PC-3 (cell line): ENCODE data around the gene GINS1. TPM values are rescaled to one million over a fixed set of nuclear protein-coding genes. Genes with fewer than 3 reads are reported as not detected.

Experiments used
- ATAC-seq: fragments of 200-7000 bp; cut with Tn5 transposase; 2 replicates; pipeline ENCODE4 v1.9.1; 2020; ENCODE audit warnings: mild to moderate bottlenecking, moderate library complexity
- BruUV-seq: library from RNA; stranded (reverse); fragments of 400-500 nt; replicated peaks from 2 replicates; lab custom pipeline; 2021; lab: Mats Ljungman, UMichigan
- CTCF ChIA-PET: fragments of 300-600 bp; sonication (Branson Sonifier 250); formaldehyde crosslinking; loops from one replicate; lab custom pipeline; 2022; ENCODE audit warnings: antibody characterized with exemption; lab: Charles Lee
- POLR2A ChIA-PET: fragments of 300-600 bp; sonication (Branson Sonifier 250); formaldehyde crosslinking; loops from one replicate; lab custom pipeline; 2022; ENCODE audit warnings: antibody characterized with exemption; ENCODE audit not compliant: unreplicated experiment; lab: Charles Lee
- DNase-seq: peaks from one replicate; pipeline ENCODE4 v3.0.0-alpha.2; 2015
- H2AFZ ChIP-seq: fragments of 300-600 bp; sonication (generic); 2 replicates; pipeline ENCODE4 v1.6.0; 2016; ENCODE audit warnings: antibody characterized with exemption, low read length
- H3F3A ChIP-seq: fragments of 300-600 bp; sonication (generic); one replicate; pipeline ENCODE4 v1.6.0; 2017; ENCODE audit warnings: antibody characterized with exemption, low read length, control low read depth, mild to moderate bottlenecking; ENCODE audit not compliant: unreplicated experiment
- H3K27ac ChIP-seq: fragments of 300-600 bp; sonication (generic); 2 replicates; pipeline ENCODE4 v1.5.1; 2016; ENCODE audit warnings: mild to moderate bottlenecking, low read length
- H3K27me3 ChIP-seq: fragments of 300-600 bp; sonication (generic); 2 replicates; pipeline ENCODE4 v1.6.1; 2016; ENCODE audit warnings: low read length, mixed read lengths
- H3K36me3 ChIP-seq: fragments of 300-600 bp; sonication (generic); 2 replicates; pipeline ENCODE4 v1.6.1; 2016; ENCODE audit warnings: low read depth, mixed run types, low read length, mixed read lengths
- H3K4me1 ChIP-seq: fragments of 300-600 bp; sonication (generic); 2 replicates; pipeline ENCODE4 v1.5.1; 2016; ENCODE audit warnings: low read length; ENCODE audit not compliant: insufficient read depth
- H3K4me2 ChIP-seq: fragments of 300-600 bp; sonication (generic); 2 replicates; pipeline ENCODE4 v1.6.0; 2016; ENCODE audit warnings: low read length
- H3K4me3 ChIP-seq: fragments of 300-600 bp; sonication (generic); 2 replicates; pipeline ENCODE4 v1.5.1; 2016; ENCODE audit warnings: mild to moderate bottlenecking, low read length, mixed read lengths
- H3K79me2 ChIP-seq: fragments of 300-600 bp; sonication (generic); 2 replicates; pipeline ENCODE4 v1.6.1; 2017; ENCODE audit warnings: low read length, mixed read lengths
- H3K9ac ChIP-seq: fragments of 300-600 bp; sonication (generic); 2 replicates; pipeline ENCODE4 v1.6.0; 2016; ENCODE audit warnings: mild to moderate bottlenecking, low read length
- H3K9me2 ChIP-seq: fragments of 300-600 bp; sonication (generic); replicated peaks from 2 replicates; pipeline ENCODE4 v1.6.1; 2016; ENCODE audit warnings: mixed run types, low read length, mixed read lengths
- H3K9me3 ChIP-seq: fragments of 300-600 bp; sonication (generic); 2 replicates; pipeline ENCODE4 v1.6.1; 2016; ENCODE audit warnings: low read length, mixed read lengths
- H4K20me1 ChIP-seq: fragments of 300-600 bp; sonication (generic); 2 replicates; pipeline ENCODE4 v1.6.1; 2016; ENCODE audit warnings: low read length, mixed read lengths
- EZH2 ChIP-seq: fragments of 300-600 bp; sonication (generic); IDR thresholded peaks from one replicate; pipeline ENCODE4 v1.6.1; 2017; ENCODE audit warnings: antibody characterized with exemption, mild to moderate bottlenecking, low read length; ENCODE audit not compliant: unreplicated experiment
- EZH2phosphoT487 ChIP-seq: fragments of 300-600 bp; sonication (generic); IDR thresholded peaks from 2 replicates; pipeline ENCODE4 v1.6.1; 2018; ENCODE audit warnings: mild to moderate bottlenecking, antibody characterized with exemption, low read length, borderline replicate concordance
- intact Hi-C: fragments of 100-400 bp; cut with micrococcal nuclease; formaldehyde crosslinking; loops from 2 replicates; pipeline ENCODE4 v1.9.0; 2023
- total RNA-seq: library from RNA; depleted of rRNA; stranded (reverse); fragments of >200 nt; gene quantifications from 2 replicates; pipeline ENCODE4 v1.2.3, GENCODE V29; 2014
- TF ChIP-seq, protein P1 (sequence below): fragments of 300-600 bp; sonication (generic); conservative IDR thresholded peaks from 2 replicates; pipeline ENCODE4 v1.5.1; 2017; ENCODE audit warnings: antibody characterized with exemption, low read depth, mild to moderate bottlenecking, low read length

Gene GINS1
- total RNA-seq, 1 experiment from 2014 or later: 28.1 TPM

DNA sequence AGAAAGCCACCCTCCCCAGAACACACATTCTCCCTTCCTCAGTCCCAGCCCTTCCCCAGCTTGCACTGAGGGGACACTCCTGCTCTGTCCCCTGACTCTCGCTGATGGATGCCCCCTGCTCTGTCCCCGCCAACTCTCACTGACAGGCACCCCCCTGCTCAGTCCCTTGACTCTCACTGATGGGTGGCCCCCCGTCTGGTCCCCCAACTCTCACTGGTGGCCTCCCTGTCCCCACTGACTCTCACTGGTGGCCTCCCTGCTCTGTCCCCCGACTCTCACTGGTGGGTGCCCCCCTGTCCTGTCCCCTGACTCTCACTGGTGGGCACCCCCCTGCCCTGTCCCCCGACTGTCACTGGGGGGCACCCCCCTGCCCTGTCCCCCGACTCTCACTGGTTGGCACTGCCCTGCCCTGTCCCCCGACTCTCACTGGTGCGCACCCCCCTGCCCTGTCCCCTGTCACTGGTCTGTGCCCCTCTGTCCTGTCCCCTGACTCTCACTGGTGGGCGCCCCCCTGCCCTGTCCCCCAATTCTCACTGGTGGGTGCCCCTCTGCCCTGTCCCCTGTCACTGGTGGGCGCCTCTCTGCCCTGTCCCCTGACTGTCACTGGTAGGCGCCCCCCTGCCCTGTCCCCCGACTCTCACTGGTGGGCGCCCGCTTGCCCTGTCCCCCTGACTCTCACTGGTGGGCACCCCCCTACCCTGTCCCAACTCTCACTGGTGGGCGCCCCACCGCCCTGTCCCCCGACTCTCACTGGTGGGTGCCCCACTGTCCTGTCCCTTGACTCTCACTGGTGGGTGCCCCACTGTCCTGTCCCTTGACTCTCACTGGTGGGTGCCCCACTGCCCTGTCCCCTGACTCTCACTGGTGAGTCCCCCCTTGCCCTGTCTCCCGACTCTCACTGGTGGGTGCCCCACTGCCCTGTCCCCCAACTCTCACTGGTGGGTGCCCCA, 60.9 kb downstream of the GINS1 start:
- no peak for TF ChIP-seq EZH2
- TF ChIP-seq EZH2phosphoT487: no peak
- TF ChIP-seq, protein P1, sequence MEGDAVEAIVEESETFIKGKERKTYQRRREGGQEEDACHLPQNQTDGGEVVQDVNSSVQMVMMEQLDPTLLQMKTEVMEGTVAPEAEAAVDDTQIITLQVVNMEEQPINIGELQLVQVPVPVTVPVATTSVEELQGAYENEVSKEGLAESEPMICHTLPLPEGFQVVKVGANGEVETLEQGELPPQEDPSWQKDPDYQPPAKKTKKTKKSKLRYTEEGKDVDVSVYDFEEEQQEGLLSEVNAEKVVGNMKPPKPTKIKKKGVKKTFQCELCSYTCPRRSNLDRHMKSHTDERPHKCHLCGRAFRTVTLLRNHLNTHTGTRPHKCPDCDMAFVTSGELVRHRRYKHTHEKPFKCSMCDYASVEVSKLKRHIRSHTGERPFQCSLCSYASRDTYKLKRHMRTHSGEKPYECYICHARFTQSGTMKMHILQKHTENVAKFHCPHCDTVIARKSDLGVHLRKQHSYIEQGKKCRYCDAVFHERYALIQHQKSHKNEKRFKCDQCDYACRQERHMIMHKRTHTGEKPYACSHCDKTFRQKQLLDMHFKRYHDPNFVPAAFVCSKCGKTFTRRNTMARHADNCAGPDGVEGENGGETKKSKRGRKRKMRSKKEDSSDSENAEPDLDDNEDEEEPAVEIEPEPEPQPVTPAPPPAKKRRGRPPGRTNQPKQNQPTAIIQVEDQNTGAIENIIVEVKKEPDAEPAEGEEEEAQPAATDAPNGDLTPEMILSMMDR: no peak
- no peak for DNase-seq
- no peak for ATAC-seq

GRCh38 chr20:25469558-25469957, 62.1 kb downstream of the GINS1 start:
- no peaks in the 10 kb centered on the region for H3K36me3 ChIP-seq
- no peaks in the 10 kb centered on the region for H3F3A ChIP-seq
- TF ChIP-seq, protein P1: no peak
- TF ChIP-seq EZH2phosphoT487 (no peak), EZH2 (no peak)
- H3K9ac ChIP-seq: no peak overlapping the region
- no peaks in the 10 kb centered on the region for H3K79me2 ChIP-seq
- ChIA-PET CTCF (no interaction called here), POLR2A (no interaction called here)
- H4K20me1 ChIP-seq: no peaks in the 10 kb centered on the region
- H3K27me3 ChIP-seq: no peaks in the 10 kb centered on the region
- no peak overlapping the region for H3K27ac ChIP-seq
- H3K9me2 ChIP-seq: no peaks in the 10 kb centered on the region
- no TSS peak for BruUV-seq
- H3K4me2 ChIP-seq: no peak overlapping the region
- H3K9me3 ChIP-seq: no peaks in the 10 kb centered on the region
- intact Hi-C loops: no loop called here
- H3K4me3 ChIP-seq: no peak overlapping the region
- DNase-seq (no peak), ATAC-seq (no peak)
- H3K4me1 ChIP-seq: no peaks in the 10 kb centered on the region
- no peak overlapping the region for H2AFZ ChIP-seq

More for the DNA sequence above, 60.9 kb downstream of the GINS1 start:
- Histone ChIP-seq H3K36me3 (no peaks in the 10 kb centered on the region), H3F3A (no peaks in the 10 kb centered on the region), H3K4me1 (no peaks in the 10 kb centered on the region), H3K27me3 (no peaks in the 10 kb centered on the region), H3K9ac (no peak overlapping the region), H3K27ac (no peak overlapping the region), H3K4me3 (no peak overlapping the region), H3K9me2 (no peaks in the 10 kb centered on the region), H2AFZ (no peak overlapping the region), H4K20me1 (no peaks in the 10 kb centered on the region), H3K79me2 (no peaks in the 10 kb centered on the region), H3K4me2 (no peak overlapping the region), H3K9me3 (no peaks in the 10 kb centered on the region)
- ChIA-PET POLR2A (no interaction called here), CTCF (no interaction called here)
- BruUV-seq: no TSS peak
- intact Hi-C loops: no loop called here

DNA sequence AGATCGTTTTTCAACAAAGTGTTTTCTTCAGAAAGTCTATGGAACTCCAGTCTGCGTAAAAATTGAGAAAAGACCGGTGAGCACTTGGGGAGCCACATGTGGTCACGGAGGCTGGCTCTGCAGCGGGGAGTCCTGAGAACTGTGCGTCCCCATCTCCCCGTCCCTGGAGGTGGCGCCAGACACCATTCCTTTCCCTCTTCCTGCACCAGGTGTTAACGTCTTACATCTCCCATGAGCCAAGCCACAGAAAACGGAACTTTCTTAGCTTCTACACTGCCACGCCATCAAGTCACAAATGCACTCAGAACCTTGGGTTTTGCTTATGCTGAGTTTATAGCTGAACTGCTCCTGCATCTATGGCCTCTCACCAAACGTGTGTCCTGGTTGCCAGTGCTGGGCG, 62.6 kb downstream of the GINS1 start:
- intact Hi-C loops: loop anchor here (5.0 kb wide), 1 partner anchor 72 kb away; no protein-coding TSS in a partner anchor
- Histone ChIP-seq H3K27ac (no peak overlapping the region), H3K4me3 (no peak overlapping the region), H3K27me3 (no peaks in the 10 kb centered on the region), H3K36me3 (no peaks in the 10 kb centered on the region), H3K79me2 (no peaks in the 10 kb centered on the region), H4K20me1 (no peaks in the 10 kb centered on the region), H3K9me3 (no peaks in the 10 kb centered on the region), H3F3A (no peaks in the 10 kb centered on the region), H3K4me1 (no peaks in the 10 kb centered on the region), H3K4me2 (no peak overlapping the region), H3K9me2 (no peaks in the 10 kb centered on the region), H3K9ac (no peak overlapping the region), H2AFZ (no peak overlapping the region)
- ATAC-seq (peak; percentile 92), DNase-seq (peak; percentile 68)
- TF ChIP-seq, protein P1: peak; percentile 92
- no peak for TF ChIP-seq EZH2
- BruUV-seq: no TSS peak
- CTCF ChIA-PET: interaction anchor here (0.8 kb wide), 1 partner anchor 71 kb away, joined by 3 read pairs; no protein-coding TSS in a partner anchor
- POLR2A ChIA-PET: no interaction called here
